Middle frontal gyrus (tissue), 1 donor: ENCODE data around the gene CACTIN.
"Not testable (repeated sequence)": the region's sequence is repeated elsewhere in the genome, so short reads cannot be mapped to it uniquely, and the experiment has no call there.

Experiments used
- DNase-seq: peaks from one replicate; pipeline ENCODE4 v3.0.0-alpha.2; 2015; ENCODE audit warnings: low spot score; ENCODE audit errors: extremely low spot score

CACTIN gene

GRCh38 chr19:3628766-3629165 is 2.2 kb upstream of the CACTIN start:
- not testable (repeated sequence) for DNase-seq

- no peak for DNase-seq
Measured at GRCh38 chr19:3627351-3627723, 747 bp upstream of the CACTIN start.

GRCh38 chr19:3625996-3626472 is 556 bp downstream of the CACTIN start:
- no peak for DNase-seq

DNA sequence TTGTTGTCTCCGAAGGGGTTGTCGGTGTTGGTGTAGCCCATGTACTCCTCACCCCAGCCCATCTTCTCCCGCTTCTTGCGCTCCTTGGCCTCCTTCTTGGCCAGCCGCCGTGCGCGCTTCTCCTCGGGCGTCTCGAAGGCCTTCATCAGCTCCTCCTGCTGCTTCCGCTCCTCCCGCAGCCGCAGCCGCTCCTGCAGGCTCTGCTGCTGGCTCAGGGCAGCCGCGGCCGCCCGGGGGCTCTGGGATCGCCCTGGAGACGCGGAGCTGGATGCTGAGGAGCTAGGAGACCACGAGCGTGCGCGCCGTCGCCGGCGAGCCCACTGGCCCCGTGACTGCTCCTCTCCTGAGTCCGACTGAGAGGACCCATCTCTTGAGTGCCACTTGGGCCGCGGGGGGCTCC is 2.9 kb downstream of the CACTIN start:
- no peak for DNase-seq

- no peak for DNase-seq
Measured at GRCh38 chr19:3622224-3622623, 4.4 kb downstream of the CACTIN start.

GRCh38 chr19:3621689-3622088 is 4.9 kb downstream of the CACTIN start:
- no peak for DNase-seq

- DNase-seq: no peak
Measured at GRCh38 chr19:3620817-3621547, 5.6 kb downstream of the CACTIN start.

GRCh38 chr19:3620145-3620816 is 6.3 kb downstream of the CACTIN start:
- no peak for DNase-seq

GRCh38 chr19:3619631-3620012 is 7.0 kb downstream of the CACTIN start:
- no peak for DNase-seq

DNA sequence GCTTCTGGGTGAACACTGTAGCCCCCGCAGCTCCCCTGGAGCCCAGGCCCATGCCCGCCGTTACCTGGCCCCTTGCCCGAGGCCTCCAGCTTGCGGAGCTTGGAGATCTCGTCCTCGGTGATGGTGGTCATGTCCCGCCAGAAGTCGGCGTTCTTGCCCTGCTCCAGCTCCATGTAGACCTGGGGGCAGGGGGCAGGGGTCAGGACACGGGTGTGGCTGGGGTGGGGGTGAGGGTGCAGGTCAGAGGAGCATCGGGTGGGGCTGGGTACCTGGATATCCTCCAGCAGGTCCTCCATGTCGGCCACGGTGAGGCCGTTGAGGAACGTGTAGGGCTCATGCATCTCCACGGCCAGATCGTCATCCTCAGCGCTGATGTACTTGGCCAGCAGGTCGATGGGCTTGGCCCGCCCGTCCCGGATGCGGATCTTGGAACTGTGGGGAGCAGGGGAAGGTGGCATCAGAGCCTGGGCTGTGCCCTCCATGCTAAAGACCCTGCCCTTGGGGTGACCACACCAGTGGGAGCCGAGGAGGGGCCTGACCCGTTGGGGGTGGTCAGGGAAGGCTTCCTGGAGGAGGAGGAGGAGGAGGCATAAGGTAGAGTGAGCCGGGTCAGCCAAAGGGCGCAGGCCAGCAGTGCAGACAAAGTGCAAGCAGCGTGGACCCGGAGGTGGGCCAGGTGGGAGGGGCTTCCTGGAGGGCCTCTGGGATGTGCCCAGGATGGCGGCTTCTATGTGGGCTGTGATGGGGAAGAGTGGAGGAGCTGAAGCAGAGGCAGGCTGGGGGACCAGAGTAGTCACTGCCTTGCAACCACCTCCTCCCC is 7.6 kb downstream of the CACTIN start:
- no peak for DNase-seq

- DNase-seq: no peak
Measured at GRCh38 chr19:3618144-3618810, 8.3 kb downstream of the CACTIN start.

- no peak for DNase-seq
Measured at GRCh38 chr19:3617463-3617862, 9.1 kb downstream of the CACTIN start.

DNA sequence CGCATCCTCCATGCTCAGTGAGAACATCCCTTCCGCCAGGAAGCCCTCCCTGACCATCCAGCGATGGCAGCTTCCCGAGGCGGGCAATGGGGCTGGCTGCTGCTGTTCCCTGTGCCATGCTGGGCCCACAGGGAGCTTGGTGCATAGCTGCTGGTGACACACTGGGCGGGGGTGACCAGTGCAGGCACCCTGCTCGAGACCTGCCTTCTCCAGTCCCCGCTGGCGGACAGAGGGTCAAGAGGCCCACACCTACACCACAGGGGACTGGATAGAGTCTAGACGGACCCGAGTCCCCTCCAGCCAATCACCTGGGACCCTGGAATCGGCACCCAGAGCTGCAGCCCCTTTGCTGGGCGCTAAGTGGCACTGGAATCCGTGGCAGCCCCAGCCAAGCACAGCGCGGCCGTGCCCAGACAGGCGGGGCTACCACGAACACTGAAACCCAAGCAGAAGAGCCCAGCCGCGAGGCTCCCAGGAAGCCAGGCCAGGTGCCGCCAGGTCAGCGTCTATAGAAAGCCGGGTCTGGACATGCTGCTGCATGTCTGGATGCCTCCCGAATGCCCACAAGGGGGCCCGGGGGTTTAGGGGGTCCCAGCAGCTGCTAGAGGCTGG is 11.0 kb downstream of the CACTIN start:
- DNase-seq: no peak

DNA sequence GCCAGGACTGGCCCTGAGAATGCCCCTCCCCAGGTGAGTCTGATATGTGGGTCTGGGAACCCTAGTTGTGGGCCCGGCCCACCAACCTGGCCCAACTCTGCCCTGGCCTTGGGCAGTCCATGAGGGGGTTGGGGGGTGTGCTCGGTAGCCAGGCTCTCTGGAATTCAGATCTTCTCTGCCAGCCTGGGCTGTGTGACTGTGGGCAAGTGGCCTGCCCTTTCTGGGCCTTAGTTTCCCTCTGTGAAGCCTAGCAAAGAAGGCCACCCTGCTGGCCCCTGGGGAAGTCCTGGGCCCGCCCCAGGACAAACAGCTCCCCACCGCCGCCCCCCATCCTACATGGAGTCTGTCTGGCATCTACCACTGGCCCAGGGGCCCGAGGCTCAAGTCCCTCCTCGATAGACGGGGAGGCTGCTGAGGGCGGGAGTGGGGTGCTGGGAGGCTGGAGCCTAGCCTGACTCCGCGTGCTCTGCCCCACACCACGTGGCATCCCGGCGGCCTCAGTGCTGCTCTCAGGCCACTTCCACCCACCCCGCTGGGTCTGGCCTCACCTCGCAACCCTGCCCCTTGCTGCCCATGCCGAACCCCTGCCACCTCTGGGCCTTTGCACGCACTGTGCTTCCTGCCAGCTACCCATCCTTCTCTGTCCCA is 11.6 kb downstream of the CACTIN start:
- no peak for DNase-seq

GRCh38 chr19:3613818-3614661 is 12.6 kb downstream of the CACTIN start:
- no peak for DNase-seq

DNA sequence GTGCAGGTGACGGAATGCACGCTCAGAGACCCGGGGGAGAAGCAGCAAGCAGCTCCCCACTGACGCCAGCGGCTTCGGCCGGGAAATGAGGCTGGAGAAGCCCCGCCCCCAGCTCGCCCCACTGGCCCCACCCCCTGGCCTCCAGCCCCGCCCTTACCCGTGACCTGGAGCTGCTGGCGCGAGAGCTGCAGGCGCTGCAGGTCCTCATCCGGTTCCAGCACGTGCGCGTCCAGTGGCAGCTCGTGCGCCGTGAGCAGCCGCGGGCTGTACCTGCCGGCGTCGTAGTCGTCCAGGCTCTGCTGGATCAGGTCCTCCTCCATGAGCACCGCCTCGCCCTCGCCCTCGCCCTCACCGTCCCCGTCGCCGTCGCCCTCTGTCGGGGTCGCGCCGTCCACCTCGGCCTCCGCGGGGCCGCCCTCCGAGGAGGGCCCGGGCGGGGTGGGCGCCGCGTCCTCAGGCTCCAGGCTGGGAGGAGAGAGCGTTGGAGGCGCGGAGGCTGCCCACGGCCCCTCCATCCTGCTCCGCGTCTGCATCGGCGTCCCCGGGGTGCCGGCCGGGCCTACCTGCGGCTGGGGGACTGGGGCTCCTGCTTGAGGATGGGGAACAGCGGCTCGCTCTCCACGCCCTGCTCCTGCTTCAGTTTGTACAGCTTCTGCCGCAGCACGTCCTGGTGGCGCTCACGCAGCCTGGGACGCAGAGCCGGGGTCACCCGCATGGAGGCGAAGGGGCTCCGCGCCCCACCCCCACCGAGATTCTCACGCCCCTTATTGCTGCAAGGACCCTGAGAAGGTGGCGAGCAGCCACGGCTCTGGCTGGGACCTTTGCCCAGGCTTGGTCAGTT is 13.5 kb downstream of the CACTIN start:
- DNase-seq: no peak

- DNase-seq: no peak
Measured at GRCh38 chr19:3612330-3612729, 14.3 kb downstream of the CACTIN start.

GRCh38 chr19:3611841-3612240 is 14.7 kb downstream of the CACTIN start:
- DNase-seq: no peak
